ENCODE data around the gene DPF3. TPM values are rescaled to one million over a fixed set of nuclear protein-coding genes. Genes with fewer than 3 reads are reported as not detected.
A peak's percentile ranks its signal among the peaks of the same experiment; 100 is the strongest.

DPF3 gene
- total and polyA plus RNA-seq, 9 of the 15 experiments (the other 6 are each of a cell fraction or from before 2014, with no cell fraction given), result 0.21 to 4.9 (median 1.2) TPM

GRCh38 chr14:72822946-72823611, 70.8 kb downstream of the DPF3 start (continued):
- no peak for TF ChIP-seq RUNX1 (IDR thresholded peaks at IDR 0.05; ENCODE audit: low read depth)
- no peak for TF ChIP-seq TFAM (CRISPR knock-in tag; conservative IDR thresholded peaks at IDR 0.05)
- TF ChIP-seq ZBTB11 (CRISPR knock-in tag; IDR thresholded peaks at IDR 0.05), result peak in 1 of 3 experiments; percentile 41; a peak in 1 of 6 replicates
- peak; percentile 89; the same call in 1 of the 2 replicates for TF ChIP-seq ZNF592 (IDR thresholded peaks at IDR 0.05)
- TF ChIP-seq CGGBP1 (CRISPR knock-in tag; IDR thresholded peaks at IDR 0.05), result no peak
- no peak for TF ChIP-seq ZNF239 (CRISPR knock-in tag; IDR thresholded peaks at IDR 0.05)
- TF ChIP-seq KLF16 (IDR thresholded peaks at IDR 0.05), result peak; percentile 72
- no peak for TF ChIP-seq ZNF436 (CRISPR knock-in tag; IDR thresholded peaks at IDR 0.05)
- peak; percentile 88 for TF ChIP-seq CBFA2T2 (conservative IDR thresholded peaks at IDR 0.05)
- no peak for TF ChIP-seq SMAD2 (IDR thresholded peaks at IDR 0.05; ENCODE audit: low read depth, low read length)
- no peak; the same call in 1 of the 2 replicates for TF ChIP-seq ATF3 (IDR thresholded peaks at IDR 0.05)
- TF ChIP-seq ATF3 (CRISPR knock-in tag; conservative IDR thresholded peaks at IDR 0.05), result no peak
- no peak for TF ChIP-seq SAFB (IDR thresholded peaks at IDR 0.05; ENCODE audit: borderline replicate concordance, low read depth, low read length)
- no peak for TF ChIP-seq CLOCK (CRISPR knock-in tag; IDR thresholded peaks at IDR 0.05; ENCODE audit: borderline replicate concordance)
- TF ChIP-seq CBX1 (IDR thresholded peaks at IDR 0.05; ENCODE audit: low read depth), result no peak
- TF ChIP-seq NFRKB (IDR thresholded peaks at IDR 0.05; ENCODE audit: low read depth), result peak; percentile 84

Data from K562 (cell line).